GM18505 (cell line): ENCODE results near the gene ZNF576.

Experiments
- ATAC-seq: cut with Tn5 transposase; IDR thresholded peaks from one replicate; pipeline ENCODE4 v1.9.1; 2021; ENCODE audit not compliant: unreplicated experiment
- POLR2A ChIP-seq: IDR thresholded peaks from 4 replicates; pipeline ENCODE4 v1.6.1; 2011; ENCODE audit warnings: borderline replicate concordance; ENCODE audit not compliant: insufficient read depth, insufficient read length; ENCODE audit errors: extremely low read depth

ZNF576 gene

DNA sequence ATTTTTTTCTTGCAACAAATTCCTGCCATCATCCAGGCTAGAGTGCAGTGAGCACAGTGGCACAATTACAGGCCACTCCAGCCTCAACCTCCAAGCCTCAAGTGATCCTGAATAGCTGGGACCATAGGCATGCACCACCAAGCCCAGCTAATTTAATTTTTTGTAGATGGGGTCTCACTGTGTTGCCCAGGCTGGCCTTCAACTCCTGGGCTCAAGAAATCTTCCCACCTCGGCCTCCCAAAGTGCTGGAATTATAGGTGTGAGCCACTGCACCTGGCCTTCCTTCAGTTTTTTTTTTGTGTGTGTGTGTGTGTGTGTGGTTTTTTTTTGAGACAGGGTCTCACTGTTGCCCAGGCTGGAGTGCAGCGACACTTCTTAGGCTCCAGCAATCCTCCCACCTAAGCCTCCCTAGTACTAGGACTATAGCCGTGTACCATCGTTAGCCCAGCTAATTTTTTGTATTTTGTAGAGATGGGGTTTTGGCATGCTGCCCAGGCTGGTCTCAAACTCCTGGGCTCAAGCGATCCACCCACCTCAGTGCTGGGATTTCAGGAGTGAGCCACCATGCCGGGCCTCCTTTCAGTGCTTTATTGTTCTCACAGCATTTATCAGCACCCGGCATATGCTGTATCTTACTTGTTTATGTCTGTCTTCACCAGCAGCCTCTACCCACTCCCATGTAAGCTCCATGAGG is 9.6 kb downstream of the ZNF576 start:
- TF ChIP-seq POLR2A = no peak
- no peak for ATAC-seq

GRCh38 chr19:43606569-43607229 is 10.3 kb downstream of the ZNF576 start:
- ATAC-seq = no peak
- TF ChIP-seq POLR2A = no peak

- no peak for TF ChIP-seq POLR2A
- no peak for ATAC-seq
Measured at GRCh38 chr19:43607238-43608205, 11.1 kb downstream of the ZNF576 start.

- no peak for ATAC-seq
- no peak for TF ChIP-seq POLR2A
Measured at GRCh38 chr19:43609872-43610271, 13.5 kb downstream of the ZNF576 start.

DNA sequence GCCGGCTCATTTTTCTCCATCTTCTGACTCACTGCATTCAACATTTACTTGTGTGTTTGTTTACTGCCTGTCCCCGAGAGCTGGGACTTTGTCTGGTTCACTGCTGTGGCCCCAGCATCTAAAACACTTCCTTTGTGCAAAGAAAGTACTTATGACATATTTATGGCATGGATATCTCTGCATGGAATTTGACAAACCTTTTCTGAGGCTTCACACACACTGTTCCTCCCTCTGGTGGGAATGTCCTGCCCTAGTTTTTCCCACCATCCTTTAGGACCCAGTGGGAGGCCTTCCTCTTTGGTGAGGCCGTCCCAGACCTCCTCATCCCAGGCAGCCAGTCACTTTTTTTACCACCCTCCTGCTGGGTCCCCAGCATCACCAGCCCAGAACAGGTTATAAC is 14.1 kb downstream of the ZNF576 start:
- no peak for ATAC-seq

GRCh38 chr19:43611788-43612187 is 15.4 kb downstream of the ZNF576 start, which contains the start of gene SRRM5:
Gene SRRM5, plus strand, starts transcription at chr19:43612088. Its CDS starts 34 bp downstream, at chr19:43612122.
- no peak for ATAC-seq
- no peak for TF ChIP-seq POLR2A

More for the DNA sequence above, 14.1 kb downstream of the ZNF576 start:
- no peak for TF ChIP-seq POLR2A

GRCh38 chr19:43612374-43612773 is 16.0 kb downstream of the ZNF576 start:
- ATAC-seq = no peak
- no peak for TF ChIP-seq POLR2A

GRCh38 chr19:43616306-43616705 is 19.9 kb downstream of the ZNF576 start:
- no peak for TF ChIP-seq POLR2A
- no peak for ATAC-seq

- ATAC-seq = no peak
- no peak for TF ChIP-seq POLR2A
Measured at GRCh38 chr19:43616954-43617353, 20.6 kb downstream of the ZNF576 start.

- TF ChIP-seq POLR2A = no peak
- ATAC-seq = peak; percentile 20
Measured at GRCh38 chr19:43618921-43619261, 22.5 kb downstream of the ZNF576 start.

DNA sequence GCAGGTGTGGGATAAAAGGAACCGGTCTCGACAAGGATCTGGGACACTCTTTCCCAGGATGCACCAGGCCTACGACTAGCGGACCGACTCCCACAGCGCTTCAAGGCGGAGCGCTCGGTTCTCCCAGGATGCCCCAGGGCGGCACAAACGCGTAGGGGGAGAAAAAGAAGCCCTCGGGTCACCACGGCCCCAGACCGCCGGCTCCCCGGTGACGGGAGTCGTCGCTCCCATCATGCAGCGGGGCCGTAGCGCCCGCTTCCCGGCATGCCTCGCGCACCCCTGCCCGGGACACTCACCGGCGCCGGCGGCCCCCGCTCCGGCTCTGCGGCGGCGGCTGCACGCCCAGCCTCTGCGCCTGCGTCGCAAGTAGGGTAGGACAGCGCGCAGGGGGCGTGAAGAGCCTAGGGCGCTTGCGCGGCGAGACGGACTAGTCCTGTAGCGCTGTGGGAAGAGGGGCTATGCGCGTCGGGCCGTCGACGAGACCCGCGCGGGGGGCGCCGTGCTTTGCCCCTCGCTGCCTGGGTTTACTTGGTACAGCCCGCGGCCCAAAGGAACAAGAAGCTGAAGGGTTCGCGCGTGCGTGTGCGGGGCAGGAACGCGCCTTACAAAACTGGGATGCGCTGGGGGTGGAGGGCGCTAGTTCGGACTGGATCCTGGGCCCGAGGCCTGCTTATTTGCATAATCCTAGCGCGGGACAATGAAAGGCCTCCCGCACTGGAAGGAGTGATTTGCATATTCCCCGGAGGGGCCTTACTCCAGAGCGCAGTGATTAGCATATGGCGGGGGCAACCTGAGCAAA is 23.1 kb downstream of the ZNF576 start, which contains the start of gene ZNF428:
TSS of gene ZNF428 (minus strand) at position 368 of the 799 bp plus-strand sequence. CDS start 5,325 bp downstream, outside the sequence.
- ATAC-seq = peak; percentile 78
- peak; percentile 87 for TF ChIP-seq POLR2A
